GM19099 (cell line): ENCODE results near the gene ATP5MC3.

Experiments
- POLR2A ChIP-seq: IDR thresholded peaks from 3 replicates; pipeline ENCODE4 v1.6.1; 2011; ENCODE audit warnings: low read depth; ENCODE audit not compliant: insufficient read length; ENCODE audit errors: extremely low read depth

The ATP5MC3 gene

DNA sequence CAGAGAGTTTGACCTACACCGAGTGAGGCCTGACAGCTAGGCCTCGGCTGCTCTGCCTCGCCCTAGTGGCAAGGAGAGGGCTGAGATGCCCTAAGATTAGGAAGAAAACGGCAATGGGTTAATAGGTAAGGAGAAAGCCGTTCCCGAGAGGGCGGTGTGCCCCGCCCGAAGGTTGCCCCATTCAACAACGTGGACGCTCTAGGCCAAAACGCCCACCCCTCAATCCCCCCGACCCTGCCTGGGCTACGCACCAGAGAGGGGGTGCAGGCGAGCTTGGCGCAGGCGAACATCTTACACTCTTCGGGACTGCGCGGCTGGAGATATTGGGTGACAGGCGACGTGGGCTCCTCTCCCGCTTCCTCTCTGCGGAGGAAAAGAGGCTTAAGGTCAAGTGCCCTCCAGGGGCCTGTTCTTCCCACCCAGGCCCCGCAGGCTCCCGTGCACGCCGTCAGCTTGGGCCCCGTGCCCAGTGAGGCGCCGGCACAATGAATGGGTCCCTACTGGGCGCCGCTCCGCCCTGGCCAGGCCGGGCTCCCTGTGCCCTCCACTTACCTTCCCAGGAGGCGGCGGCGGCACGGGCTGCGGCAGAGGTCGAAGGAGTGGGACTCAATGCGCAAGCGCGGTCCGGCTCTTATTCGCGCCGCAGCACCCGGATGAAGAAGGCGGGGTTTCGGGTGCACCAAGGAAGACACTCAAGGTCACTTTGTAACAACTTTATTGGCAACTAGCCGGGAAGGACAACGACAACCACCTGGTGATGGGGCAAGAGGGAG is at the start of gene ATP5MC3:
Gene ATP5MC3 (minus strand): TSS at position 607 of the 773 bp plus-strand sequence. CDS start 317 bp downstream, at position 290.
- peak; percentile 96 for TF ChIP-seq POLR2A

- TF ChIP-seq POLR2A: no peak
Observed at GRCh38 chr2:175228179-175228578, 46.7 kb upstream of the ATP5MC3 start.

DNA sequence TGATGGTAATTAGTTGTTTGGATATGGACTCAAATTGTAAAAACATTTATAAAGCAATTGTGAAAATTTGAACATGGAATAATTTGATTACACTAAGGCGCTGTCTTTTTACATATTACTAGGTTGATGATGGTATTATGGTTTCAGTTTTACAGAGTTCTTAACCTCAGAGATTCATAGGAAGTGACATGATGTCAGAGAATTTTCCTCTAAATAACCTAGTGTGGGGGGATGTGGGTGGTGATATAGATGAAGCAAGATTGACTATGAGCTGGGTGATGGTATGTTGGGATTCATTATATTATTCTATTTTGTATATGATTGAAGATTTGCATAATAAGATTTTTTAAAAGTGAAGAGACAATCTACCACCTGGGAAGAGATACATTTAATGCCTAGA is 45.9 kb upstream of the ATP5MC3 start:
- no peak for TF ChIP-seq POLR2A

GRCh38 chr2:175220075-175220474 is 38.6 kb upstream of the ATP5MC3 start:
- no peak for TF ChIP-seq POLR2A

DNA sequence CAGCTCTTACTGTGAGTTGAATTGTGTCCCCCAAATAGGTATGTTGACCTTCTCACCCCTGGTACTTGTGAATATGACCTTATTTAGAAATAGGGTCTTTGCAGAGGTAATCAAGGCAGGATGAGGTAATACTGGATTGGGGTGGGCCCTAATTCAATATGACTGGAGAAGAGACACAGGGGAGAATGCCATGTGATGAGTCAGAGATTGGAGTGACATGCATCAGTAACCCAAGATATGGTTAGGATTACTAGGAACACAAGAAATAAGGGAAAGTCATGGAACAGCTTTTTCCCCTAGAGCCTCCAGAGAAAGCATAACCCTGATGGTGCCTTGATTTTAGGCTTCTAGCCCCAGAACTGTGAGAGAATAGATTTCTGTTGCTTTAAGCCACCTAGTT is 37.0 kb upstream of the ATP5MC3 start:
- TF ChIP-seq POLR2A: no peak

DNA sequence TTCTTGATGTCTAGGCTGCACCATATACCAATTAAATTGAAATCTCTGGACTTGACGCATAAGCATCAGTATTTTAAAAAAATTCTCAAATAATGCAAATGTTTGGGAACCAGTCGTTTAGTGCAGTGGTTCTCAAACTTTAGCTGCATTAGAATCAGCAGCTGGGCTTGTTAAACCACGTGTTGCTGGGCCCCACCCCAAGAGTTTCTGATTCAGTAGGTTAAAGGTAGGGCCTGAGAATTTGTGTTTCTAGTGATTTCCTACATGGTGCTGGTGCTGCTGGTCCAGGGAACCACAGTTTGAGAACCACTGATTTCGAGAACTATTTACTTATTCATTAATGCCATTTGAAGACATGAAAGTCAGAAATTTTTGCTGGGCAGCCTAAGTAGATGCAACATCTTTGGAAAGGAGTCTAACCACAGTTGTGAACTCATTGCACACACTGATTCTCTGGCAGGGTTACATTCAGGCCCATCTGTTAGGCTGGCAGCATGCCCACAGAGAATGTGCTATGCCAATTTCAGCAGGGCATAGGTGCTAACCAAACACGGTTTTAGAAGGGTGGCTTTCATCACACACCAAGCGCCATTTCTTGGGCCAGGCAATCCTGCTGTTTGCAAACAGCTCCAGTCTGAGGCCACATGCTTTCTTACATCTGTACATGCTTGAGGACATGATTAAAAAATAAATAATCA is 26.4 kb upstream of the ATP5MC3 start:
- TF ChIP-seq POLR2A: no peak

GRCh38 chr2:175206866-175207265 is 25.4 kb upstream of the ATP5MC3 start:
- TF ChIP-seq POLR2A: no peak

DNA sequence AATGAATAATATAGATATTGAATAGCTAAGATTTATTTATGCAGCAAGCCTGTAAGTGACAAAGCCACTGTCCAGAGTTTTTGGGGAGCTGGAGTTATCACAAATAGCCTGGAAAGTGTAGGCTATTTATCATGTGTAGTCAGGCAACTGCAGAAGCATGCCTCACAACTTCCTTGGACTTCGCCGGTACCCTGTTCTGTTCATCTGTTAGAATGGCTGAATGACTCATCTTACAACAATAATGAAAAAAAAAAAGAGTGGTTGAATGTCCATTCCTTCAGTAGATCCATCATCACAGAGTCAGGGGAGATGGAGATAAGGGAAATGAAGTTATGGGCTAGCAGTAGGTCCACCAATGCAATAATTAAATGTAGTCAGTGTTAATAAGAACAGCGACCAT is 24.0 kb upstream of the ATP5MC3 start:
- no peak for TF ChIP-seq POLR2A

- TF ChIP-seq POLR2A: no peak
Observed at GRCh38 chr2:175203621-175204496, 22.3 kb upstream of the ATP5MC3 start.

DNA sequence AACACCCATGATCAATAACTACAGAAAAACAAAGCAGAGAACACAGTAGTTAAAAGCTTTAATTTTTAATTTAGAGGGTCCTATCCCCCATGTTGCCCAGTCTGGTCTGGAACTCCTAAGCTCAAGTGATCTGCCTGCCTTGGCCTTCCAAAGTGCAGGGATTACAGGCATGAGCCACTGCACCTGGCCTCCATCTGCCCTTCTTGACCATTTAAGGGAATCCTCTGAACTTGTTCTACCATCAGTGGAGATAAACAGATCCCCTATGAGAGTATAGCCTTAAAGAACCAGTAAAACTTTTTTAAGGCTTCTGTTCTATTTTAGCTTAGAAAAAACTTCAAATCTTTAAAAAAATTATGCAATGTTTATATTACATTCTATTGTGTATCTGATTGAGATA is 13.5 kb upstream of the ATP5MC3 start:
- no peak for TF ChIP-seq POLR2A

GRCh38 chr2:175188761-175189160 is 7.3 kb upstream of the ATP5MC3 start:
- TF ChIP-seq POLR2A: no peak

GRCh38 chr2:175187378-175187777 is 5.9 kb upstream of the ATP5MC3 start:
- no peak for TF ChIP-seq POLR2A

DNA sequence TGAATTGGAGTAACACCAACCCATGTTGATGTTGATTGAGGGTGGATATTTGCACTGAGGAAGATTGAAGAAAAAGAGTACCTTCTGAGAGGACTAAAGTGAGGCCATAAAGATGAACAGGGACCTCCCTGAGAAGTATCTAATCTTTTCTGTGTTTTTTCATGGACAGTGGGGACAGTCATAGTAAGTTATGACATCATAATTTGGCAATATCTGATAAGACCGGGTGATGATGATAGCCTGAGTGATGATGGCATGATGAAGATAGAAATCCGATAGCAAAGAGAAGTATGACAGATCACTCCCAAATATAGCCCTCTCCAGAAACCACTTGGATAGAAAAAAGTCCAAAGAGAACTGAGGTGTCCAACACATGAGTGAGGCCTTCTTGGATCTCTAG is 2.2 kb upstream of the ATP5MC3 start:
- TF ChIP-seq POLR2A: no peak

DNA sequence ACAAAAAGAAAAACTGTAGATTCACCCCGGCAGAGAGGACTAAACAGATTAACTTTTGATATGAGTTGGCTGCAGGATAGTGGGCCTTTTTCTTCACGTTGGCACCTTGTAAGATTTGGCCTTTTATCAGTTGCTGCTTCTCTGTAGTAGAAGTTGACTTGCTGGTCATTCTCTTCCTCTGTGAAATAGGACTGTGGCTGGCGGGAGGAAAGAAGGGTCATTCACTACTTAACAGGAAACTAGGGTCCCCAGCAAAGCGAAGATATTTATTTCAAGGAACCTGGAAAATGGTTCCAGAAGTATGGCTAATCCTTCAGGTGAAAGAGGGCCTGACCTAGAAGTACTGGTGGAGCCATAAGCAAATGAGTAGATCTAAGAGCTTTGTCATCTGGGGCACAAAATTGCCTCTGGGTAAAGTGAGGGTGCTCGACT is 383 bp upstream of the ATP5MC3 start:
- no peak for TF ChIP-seq POLR2A

GRCh38 chr2:175180701-175181103 is 808 bp downstream of the ATP5MC3 start:
- peak; percentile 49 for TF ChIP-seq POLR2A
